GM19240 (cell line): ENCODE results near the gene KIF16B.

Experiments
- DNase-seq: peaks from one replicate; pipeline ENCODE4 v3.0.0; 2011; ENCODE audit warnings: low spot score; ENCODE audit not compliant: insufficient read length

The KIF16B gene

GRCh38 chr20:16399801-16400200 is 173.4 kb downstream of the KIF16B start:
- DNase-seq: no peak

GRCh38 chr20:16397086-16397485 is 176.2 kb downstream of the KIF16B start:
- DNase-seq: no peak

GRCh38 chr20:16395366-16395765 is 177.9 kb downstream of the KIF16B start:
- DNase-seq: no peak

- DNase-seq: no peak
Observed at GRCh38 chr20:16394784-16395183, 178.5 kb downstream of the KIF16B start.

GRCh38 chr20:16393836-16394235 is 179.4 kb downstream of the KIF16B start:
- no peak for DNase-seq

- DNase-seq: no peak
Observed at GRCh38 chr20:16393297-16393696, 180.0 kb downstream of the KIF16B start.

- peak; percentile 29 for DNase-seq
Observed at GRCh38 chr20:16392346-16392745, 180.9 kb downstream of the KIF16B start.

GRCh38 chr20:16390991-16391390 is 182.3 kb downstream of the KIF16B start:
- no peak for DNase-seq

GRCh38 chr20:16388731-16389130 is 184.5 kb downstream of the KIF16B start:
- DNase-seq: no peak

GRCh38 chr20:16387666-16388065 is 185.6 kb downstream of the KIF16B start:
- no peak for DNase-seq

- DNase-seq: no peak
Observed at GRCh38 chr20:16385891-16386290, 187.4 kb downstream of the KIF16B start.

GRCh38 chr20:16385462-16385861 is 187.8 kb downstream of the KIF16B start:
- no peak for DNase-seq

GRCh38 chr20:16381444-16381843 is 191.8 kb downstream of the KIF16B start:
- no peak for DNase-seq

- DNase-seq: no peak
Observed at GRCh38 chr20:16378712-16379370, 194.4 kb downstream of the KIF16B start.

GRCh38 chr20:16378122-16378521 is 195.1 kb downstream of the KIF16B start:
- no peak for DNase-seq

- DNase-seq: no peak
Observed at GRCh38 chr20:16369441-16369840, 203.8 kb downstream of the KIF16B start.

GRCh38 chr20:16368645-16369292 is 204.5 kb downstream of the KIF16B start:
- no peak for DNase-seq

- no peak for DNase-seq
Observed at GRCh38 chr20:16367948-16368560, 205.2 kb downstream of the KIF16B start.

GRCh38 chr20:16366529-16366928 is 206.7 kb downstream of the KIF16B start:
- no peak for DNase-seq

- DNase-seq: no peak
Observed at GRCh38 chr20:16364320-16364687, 208.9 kb downstream of the KIF16B start.

- DNase-seq: no peak
Observed at GRCh38 chr20:16363506-16364319, 209.5 kb downstream of the KIF16B start.

- DNase-seq: no peak
Observed at GRCh38 chr20:16362642-16363041, 210.6 kb downstream of the KIF16B start.
